ENCODE measurements around the gene SPSB2. TPM values are rescaled to one million over a fixed set of nuclear protein-coding genes. Genes with fewer than 3 reads are reported as not detected.

Gene SPSB2
- total RNA-seq, 2 donors from 2014 or later = 34.6 to 36.5 TPM

DNA sequence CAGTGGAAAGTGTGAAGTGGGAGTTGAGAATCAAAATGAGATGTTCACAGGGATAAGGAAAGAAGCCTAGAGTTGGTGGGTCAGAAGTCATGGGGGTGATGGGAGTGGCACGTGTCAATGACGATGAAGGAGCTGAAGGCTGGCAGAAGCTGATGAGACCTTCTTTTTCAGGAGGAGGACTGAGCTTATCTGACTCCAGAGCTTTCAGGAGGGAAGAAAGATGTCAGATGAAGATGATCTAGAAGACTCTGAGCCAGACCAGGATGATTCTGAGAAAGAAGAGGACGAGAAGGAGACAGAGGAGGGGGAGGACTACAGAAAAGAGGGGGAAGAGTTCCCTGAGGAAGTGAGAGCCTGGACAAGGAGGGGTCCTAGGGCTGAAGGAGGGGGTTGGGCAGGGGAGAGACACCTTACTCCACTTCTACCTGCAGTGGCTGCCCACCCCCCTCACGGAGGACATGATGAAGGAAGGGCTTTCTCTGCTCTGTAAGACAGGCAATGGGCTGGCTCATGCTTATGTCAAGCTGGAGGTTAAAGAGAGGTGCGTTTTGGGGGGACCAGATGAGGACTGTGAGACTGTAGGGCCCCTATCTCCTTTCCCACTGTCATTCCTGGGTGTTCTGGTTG is 32.4 kb upstream of the SPSB2 start:
- Histone ChIP-seq H3K9ac (ENCODE audit: extremely low read depth, low read length, poor library complexity, severe bottlenecking) (peak overlapping the region; percentile 91), H3K27me3 (ENCODE audit: control insufficient read depth, insufficient read depth, low read length, poor library complexity, severe bottlenecking) (no peaks in the 10 kb centered on the region), H3K4me3 (ENCODE audit: low read length) (peak overlapping the region; percentile 91), H3K27ac (ENCODE audit: low read depth, low read length) (peak overlapping the region; percentile 96), H3K36me3 (ENCODE audit: control insufficient read depth, insufficient read depth, low read length) (no peaks in the 10 kb centered on the region), H3K4me1 (ENCODE audit: control insufficient read depth, insufficient read depth, low read length) (peaks cover 7% of the 10 kb centered on the region), H3K9me3 (ENCODE audit: control insufficient read depth, low read length) (no peaks in the 10 kb centered on the region)
- TF ChIP-seq CTCF (conservative IDR thresholded peaks at IDR 0.05) = no peak
- no peak overlapping the region for H3K27ac Mint-ChIP-seq
- DNase-seq = no peak
- H3K27me3 Mint-ChIP-seq (ENCODE audit: insufficient read depth) = peaks cover 11% of the 10 kb centered on the region
- H3K9me3 Mint-ChIP-seq = no peaks in the 10 kb centered on the region
- H3K36me3 Mint-ChIP-seq (ENCODE audit: low read depth) = no peaks in the 10 kb centered on the region
- peaks cover 13% of the 10 kb centered on the region for H3K4me1 Mint-ChIP-seq
- WGBS, 2 experiments (ENCODE audit: insufficient coverage in 1 of 2, insufficient read length in 1 of 2) = 71 to 92% methylated on average over 2 to 5 of the region's 5 CpGs
- no peak overlapping the region for H3K4me3 Mint-ChIP-seq

GRCh38 chr12:6904280-6905276 is 31.5 kb upstream of the SPSB2 start, which contains the start of gene LRRC23:
TSS of gene LRRC23 (plus strand) at chr12:6904822. CDS start at chr12:6905634, 812 bp downstream.
- no peak within 1 kb of the TSS for H3K27ac Mint-ChIP-seq
- Histone ChIP-seq H3K36me3 (ENCODE audit: control insufficient read depth, insufficient read depth, low read length) (no peaks in the 10 kb centered on the region), H3K4me3 (ENCODE audit: low read length) (peak within 1 kb of the TSS; percentile 91), H3K9me3 (ENCODE audit: control insufficient read depth, low read length) (no peaks in the 10 kb centered on the region), H3K9ac (ENCODE audit: extremely low read depth, low read length, poor library complexity, severe bottlenecking) (peak within 1 kb of the TSS; percentile 91), H3K27ac (ENCODE audit: low read depth, low read length) (peak within 1 kb of the TSS; percentile 96), H3K27me3 (ENCODE audit: control insufficient read depth, insufficient read depth, low read length, poor library complexity, severe bottlenecking) (no peaks in the 10 kb centered on the region), H3K4me1 (ENCODE audit: control insufficient read depth, insufficient read depth, low read length) (peaks cover 7% of the 10 kb centered on the region)
- H3K9me3 Mint-ChIP-seq = no peaks in the 10 kb centered on the region
- H3K27me3 Mint-ChIP-seq (ENCODE audit: insufficient read depth) = peaks cover 3% of the 10 kb centered on the region
- DNase-seq = peak; percentile 100
- no peak for TF ChIP-seq CTCF (conservative IDR thresholded peaks at IDR 0.05)
- no peak within 1 kb of the TSS for H3K4me3 Mint-ChIP-seq
- peaks cover 13% of the 10 kb centered on the region for H3K4me1 Mint-ChIP-seq
- WGBS, 2 experiments (ENCODE audit: insufficient coverage in 1 of 2, insufficient read length in 1 of 2) = 9 to 10% methylated on average over 29 to 34 of the region's 34 CpGs
- H3K36me3 Mint-ChIP-seq (ENCODE audit: low read depth) = no peaks in the 10 kb centered on the region

- DNase-seq = no peak
- 84% methylated on average over 1 of the region's 1 CpG; no CpG with 5 or more reads in 1 of the 2 experiments for WGBS, 2 experiments (ENCODE audit: insufficient coverage in 1 of 2, insufficient read length in 1 of 2)
- H3K36me3 Mint-ChIP-seq (ENCODE audit: low read depth) = no peaks in the 10 kb centered on the region
- H3K27me3 ChIP-seq (ENCODE audit: control insufficient read depth, insufficient read depth, low read length, poor library complexity, severe bottlenecking) = no peaks in the 10 kb centered on the region
- H3K9me3 Mint-ChIP-seq = no peaks in the 10 kb centered on the region
- H3K27me3 Mint-ChIP-seq (ENCODE audit: insufficient read depth) = peaks cover 3% of the 10 kb centered on the region
- peak overlapping the region; percentile 91 for H3K9ac ChIP-seq (ENCODE audit: extremely low read depth, low read length, poor library complexity, severe bottlenecking)
- no peak overlapping the region for H3K27ac ChIP-seq (ENCODE audit: low read depth, low read length)
- no peak overlapping the region for H3K27ac Mint-ChIP-seq
- H3K4me3 ChIP-seq (ENCODE audit: low read length) = peak overlapping the region; percentile 91
- no peak overlapping the region for H3K4me3 Mint-ChIP-seq
- no peak for TF ChIP-seq CTCF (conservative IDR thresholded peaks at IDR 0.05)
- peaks cover 13% of the 10 kb centered on the region for H3K4me1 Mint-ChIP-seq
- peaks cover 7% of the 10 kb centered on the region for H3K4me1 ChIP-seq (ENCODE audit: control insufficient read depth, insufficient read depth, low read length)
- no peaks in the 10 kb centered on the region for H3K9me3 ChIP-seq (ENCODE audit: control insufficient read depth, low read length)
- H3K36me3 ChIP-seq (ENCODE audit: control insufficient read depth, insufficient read depth, low read length) = no peaks in the 10 kb centered on the region
Observed at GRCh38 chr12:6903722-6904121, 30.6 kb upstream of the SPSB2 start.

Data from endodermal cell (in vitro differentiated cells).